T-helper 9 cell (primary cell): ENCODE measurements around the gene C1orf50.
"Not testable (repeated sequence)": the region's sequence is repeated elsewhere in the genome, so short reads cannot be mapped to it uniquely, and the experiment has no call there.

Experiments used
- DNase-seq: peaks from one replicate; pipeline ENCODE4 v3.0.0-alpha.2; 2020

C1orf50 gene

DNA sequence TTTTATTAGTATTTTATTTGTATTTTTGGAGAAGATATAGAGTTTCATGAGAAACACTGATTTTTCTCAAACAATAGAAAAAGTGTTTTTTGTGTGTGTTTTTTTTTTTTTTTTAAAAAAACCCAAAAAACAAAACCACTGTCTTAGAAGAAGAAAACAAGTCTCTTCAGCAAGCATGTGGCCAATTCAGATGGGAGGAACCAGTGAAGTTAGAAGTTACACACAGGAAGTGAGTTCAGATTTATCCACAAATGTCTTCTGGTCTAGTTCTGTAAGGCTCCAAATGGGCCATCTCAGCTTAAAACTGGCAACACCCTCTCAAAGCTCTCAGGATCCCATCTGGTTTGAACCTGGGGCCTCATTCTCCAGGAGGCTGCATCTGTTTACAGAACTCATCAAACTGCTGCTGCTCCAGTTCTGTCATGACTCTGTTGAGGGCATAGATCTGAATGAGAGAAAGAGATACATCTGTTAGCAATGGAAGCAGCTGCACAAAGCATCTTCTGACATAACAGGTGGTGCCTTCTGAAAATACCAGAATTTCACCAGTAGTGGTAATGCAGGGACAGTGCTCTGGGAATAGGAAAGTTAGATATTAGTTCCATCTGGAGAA is 40.1 kb downstream of the C1orf50 start:
- no peak for DNase-seq

DNA sequence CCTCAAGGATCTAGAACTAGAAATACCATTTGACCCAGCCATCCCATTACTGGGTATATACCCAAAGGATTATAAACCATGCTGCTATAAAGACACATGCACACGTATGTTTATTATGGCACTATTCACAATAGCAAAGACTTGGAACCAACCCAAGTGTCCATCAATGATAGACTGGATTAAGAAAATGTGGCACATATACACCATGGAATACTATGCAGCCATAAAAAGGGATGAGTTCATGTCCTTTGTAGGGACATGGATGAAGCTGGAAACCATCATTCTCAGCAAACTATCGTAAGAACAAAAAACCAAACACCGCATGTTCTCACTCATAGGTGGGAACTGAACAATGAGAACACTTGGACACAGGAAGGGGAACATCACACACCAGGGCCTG is 47.8 kb downstream of the C1orf50 start:
- DNase-seq, result not testable (repeated sequence)

DNA sequence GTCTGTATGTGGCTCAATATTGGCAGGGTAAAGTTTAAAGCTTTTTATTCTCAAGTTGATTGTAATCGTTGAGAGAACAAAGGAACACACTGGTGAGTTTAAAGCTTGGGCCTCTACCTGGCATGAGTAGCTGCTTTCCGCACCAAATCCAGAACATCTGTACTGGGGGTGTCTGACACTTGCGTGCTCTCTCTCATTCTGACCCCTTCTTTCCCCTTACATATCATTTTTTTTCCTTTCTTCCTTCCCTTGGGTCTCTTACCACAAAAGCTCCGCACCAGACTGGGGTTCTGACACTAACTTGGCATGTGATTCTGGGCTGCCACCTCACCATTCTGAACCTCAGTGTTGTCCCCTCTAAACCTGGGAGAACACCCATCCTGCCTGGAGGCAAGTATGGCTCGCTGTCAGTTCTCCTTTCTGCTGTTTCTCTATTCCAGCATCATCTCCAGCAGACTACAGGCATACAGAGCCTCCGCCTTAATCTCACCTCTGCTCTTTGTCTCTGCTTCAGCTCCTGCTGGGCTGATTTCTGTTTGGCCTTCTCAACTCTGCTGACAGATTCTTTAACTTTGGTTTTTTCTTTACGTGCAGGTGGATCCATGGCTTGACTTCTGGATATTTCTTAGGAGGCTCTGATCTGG is 49.0 kb downstream of the C1orf50 start:
- DNase-seq, result no peak

DNA sequence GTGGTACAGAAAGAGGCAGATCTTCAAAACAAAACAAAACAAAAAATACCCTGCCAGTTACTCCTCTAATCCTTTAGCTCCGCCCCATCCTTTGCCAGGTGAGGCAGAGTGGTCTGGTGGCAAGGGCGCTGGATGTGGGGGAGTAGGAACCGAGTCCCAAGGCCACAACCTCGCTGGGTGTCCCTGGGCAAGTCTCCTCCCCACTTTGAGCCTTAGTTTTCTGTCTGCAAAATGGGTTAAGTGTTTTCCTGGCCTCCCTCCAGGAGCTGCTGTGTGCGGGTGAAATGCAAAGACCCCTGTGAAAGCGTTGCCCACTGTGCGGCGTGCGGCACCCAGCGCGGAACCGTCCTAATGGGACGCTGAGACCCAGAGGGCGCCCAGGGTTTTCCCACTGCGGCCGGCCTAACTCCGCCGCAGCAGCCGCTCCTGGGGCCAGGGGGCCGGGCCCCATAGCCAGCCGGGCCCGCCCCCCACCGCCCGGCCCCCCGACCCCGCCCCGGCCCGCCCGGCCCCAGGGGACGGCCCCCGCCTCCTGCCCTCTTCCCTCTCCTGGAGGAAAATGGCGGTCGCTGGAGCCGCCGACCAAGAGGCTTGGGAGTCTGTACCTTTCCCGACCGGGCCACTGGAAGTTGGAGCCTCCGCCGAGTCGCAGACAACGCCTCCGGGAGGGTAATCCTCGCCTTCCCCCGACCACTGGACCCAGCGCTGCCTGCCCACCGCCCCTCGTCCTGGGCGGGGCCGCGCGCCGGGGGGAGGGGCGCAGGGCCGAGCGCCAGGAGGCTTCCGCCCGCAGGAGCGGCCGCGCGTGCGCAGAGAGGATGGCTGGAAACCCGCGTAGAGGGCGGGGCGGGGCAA is 49.8 kb downstream of the C1orf50 start, which contains the start of the genes ERMAP and SVBP:
Gene ERMAP, plus strand, starts transcription at position 538 of the 855 bp plus-strand sequence. CDS start 13,327 bp downstream, outside the sequence.
Gene SVBP, minus strand, starts transcription at position 813 of the 855 bp plus-strand sequence. CDS start 853 bp downstream, outside the sequence.
- DNase-seq, result peak; percentile 97

DNA sequence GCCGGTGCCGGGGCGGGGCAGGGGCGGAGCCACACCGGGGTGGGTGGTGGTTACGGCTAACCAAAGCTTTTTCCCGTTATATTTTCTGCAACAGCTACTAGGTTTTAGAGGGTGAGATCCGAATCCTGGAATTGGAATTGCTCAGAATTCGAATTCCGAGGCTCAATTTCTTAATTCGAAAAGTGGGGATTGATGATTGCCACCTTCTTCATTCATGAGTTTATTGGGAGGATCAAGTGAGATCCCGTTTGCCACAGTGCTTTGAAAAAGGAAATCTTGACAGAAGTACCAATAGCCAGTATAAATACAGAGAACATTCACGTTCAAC is 50.4 kb downstream of the C1orf50 start:
- no peak for DNase-seq

DNA sequence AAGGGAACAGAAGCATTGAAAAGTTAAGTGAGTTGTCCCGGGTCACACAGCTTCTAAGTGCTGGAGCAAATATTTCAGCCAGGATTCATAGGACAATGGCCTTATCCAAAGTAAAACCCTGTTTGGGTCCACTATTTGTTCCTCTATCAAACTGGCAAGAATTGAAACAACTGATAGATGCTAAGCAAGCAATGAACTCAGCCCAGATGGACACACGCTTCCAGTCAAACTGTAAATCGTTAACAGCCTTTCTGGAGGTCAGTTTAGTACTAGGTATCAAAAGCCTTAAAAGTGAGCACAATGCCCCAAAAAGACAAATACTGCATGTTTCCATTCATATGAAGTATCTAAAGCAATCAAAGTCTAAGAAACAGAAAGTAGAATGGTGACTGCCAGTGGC is 50.9 kb downstream of the C1orf50 start:
- DNase-seq, result no peak

DNA sequence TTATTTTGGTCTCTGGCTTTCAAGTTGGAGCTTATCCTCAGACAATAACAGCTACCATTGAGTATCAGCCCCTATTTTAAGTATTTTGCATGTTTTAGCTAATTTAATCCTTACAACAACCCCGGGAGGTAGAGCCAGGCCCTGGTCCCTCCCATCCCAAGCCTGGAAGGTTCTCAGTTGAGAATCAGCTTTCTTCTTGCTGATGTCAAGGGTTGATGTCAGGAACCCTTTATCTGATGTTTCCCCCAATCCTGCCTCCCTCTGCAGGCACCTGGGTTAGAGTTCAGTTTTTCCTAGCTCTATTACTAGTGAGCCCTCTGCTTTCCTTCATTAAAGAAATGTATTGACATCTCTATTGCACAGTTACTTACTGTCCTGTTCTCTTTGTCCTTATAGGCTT is 53.8 kb downstream of the C1orf50 start:
- DNase-seq, result no peak

DNA sequence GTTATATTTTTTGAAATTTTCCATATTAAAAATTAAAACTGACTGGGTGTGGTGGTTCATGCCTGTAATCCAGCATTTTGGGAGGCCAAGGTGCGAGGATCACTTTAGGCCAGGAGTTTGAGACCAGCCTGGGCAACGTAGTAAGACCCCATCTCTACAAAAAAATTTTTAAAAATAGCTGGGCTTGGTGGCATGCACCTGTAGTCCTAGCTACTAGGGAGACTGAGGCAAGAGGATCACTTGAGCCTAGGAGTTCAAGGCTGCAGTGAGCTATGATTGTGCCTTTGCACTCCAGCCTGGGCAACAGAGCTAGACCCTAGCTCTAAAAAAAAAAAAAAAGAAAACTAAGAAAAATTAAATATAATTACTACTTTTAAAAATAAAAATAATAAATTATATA is 54.6 kb downstream of the C1orf50 start:
- DNase-seq, result no peak

DNA sequence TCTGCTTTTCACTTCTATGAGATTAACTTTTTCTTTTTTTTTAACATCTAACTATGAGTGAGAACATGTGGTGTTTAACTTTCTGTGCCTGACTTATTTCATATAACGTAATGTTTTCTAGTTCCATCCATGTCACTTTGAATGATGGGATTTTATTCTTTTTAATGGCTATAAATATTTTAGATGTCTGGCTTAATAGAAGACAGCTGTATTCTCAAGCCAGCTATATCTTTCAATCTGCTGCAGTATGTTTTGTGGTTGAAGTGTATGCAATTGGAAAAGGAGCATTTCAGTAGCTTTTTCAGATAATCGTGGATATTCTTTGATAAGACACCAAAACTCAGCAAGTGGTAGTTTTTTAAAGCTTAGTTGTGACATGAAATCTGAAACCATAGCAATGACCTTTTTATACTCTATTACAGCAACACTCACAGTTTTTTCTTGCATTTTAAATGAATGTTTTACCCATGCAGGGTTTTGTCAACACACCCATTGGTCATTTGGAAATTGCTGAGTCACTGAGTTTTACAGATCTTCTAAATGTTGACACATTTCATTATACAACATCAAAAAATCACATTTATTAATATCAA is 55.8 kb downstream of the C1orf50 start:
- no peak for DNase-seq

DNA sequence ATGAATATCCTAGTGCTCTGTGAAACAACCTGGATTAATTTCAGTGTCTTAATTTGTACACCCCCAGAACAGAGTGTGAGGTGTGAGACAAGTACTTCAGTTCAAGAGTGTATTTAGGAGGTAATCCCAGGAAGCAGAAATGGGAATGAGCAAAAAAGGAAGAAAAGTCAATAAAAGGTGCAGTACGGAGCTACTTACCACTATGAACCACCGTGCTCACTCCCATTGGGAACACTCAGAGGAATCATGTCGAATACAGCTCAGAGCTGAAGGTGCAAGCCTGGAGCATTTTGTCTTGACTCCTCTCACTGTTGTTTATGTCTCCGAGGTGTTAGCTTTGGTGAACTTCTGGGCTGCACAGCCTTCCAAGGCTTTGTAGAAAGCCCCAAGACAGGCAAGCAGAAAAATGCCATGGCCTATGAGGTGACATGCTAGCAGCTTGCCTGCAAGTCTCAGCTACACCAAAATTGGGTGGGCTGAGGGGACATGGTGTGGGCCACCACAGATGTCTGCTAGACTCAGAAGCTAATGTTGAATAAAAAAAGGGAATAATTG is 57.5 kb downstream of the C1orf50 start:
- DNase-seq, result no peak

DNA sequence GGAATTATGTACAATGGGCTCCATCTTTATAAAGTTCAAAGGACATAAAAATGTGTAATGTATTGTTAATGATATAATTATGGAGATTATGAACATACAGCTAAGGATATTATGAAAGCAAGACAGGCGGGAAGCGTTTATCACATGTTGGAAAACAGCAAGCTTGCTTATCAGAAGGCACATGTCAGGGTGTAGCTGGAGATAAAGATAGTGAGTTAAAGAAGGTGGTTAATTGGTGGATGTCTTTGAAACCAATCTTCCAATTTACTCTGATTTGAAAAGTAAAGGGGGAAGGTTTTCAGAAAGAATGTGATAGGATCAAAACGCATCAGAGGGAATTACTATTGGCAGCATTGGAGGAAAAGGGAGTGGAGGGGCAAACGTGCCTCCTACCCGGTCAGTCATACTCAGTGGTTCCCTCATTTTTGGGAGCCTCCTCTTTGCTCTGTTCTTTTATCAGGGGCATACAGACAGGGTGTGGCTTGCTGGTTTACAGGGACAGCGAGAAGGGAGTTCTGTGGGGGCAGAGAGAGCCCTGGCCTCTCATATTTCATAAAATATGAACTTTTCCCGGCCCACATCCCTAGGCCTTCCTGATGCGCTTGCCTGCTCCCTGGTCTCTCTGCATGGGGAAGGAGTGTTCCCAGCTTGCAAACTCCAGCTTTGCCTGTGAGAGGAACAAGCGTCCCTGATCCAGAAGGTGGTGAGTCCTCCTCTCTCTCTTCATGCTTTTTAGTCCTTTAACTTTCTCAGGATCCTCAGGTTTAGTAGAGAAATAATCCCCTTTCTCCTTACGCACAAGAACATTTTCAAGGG is 58.2 kb downstream of the C1orf50 start:
- no peak for DNase-seq
